Measurements from ENCODE around the gene DNAJC12. TPM values are rescaled to one million over a fixed set of nuclear protein-coding genes. Genes with fewer than 3 reads are reported as not detected.
"Not testable (repeated sequence)": the region's sequence is repeated elsewhere in the genome, so short reads cannot be mapped to it uniquely, and the experiment has no call there.

Gene DNAJC12
- total RNA-seq, 4 donors from 2014 or later = 1.3 to 5.2 (median 2.6) TPM

DNA sequence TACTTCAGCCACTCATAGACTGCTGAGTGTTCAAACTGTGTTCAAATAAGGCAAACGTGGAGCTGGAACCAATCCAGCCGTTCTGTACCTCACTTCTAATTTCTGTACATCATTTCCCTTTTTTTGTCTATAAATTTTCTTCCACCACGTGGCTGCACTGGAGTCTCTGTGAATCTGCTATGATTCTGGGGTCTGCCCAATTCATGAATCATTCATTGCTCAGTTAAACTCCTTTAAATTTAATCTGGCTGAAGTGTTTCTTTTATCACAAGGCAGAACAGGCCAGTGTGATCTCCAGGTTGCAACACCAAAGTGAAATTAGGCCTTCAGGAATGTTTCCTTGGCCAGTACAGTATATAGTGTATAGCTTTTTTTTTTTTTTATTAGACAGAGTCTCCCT, 53.5 kb downstream of the DNAJC12 start:
- TF ChIP-seq, protein P1, sequence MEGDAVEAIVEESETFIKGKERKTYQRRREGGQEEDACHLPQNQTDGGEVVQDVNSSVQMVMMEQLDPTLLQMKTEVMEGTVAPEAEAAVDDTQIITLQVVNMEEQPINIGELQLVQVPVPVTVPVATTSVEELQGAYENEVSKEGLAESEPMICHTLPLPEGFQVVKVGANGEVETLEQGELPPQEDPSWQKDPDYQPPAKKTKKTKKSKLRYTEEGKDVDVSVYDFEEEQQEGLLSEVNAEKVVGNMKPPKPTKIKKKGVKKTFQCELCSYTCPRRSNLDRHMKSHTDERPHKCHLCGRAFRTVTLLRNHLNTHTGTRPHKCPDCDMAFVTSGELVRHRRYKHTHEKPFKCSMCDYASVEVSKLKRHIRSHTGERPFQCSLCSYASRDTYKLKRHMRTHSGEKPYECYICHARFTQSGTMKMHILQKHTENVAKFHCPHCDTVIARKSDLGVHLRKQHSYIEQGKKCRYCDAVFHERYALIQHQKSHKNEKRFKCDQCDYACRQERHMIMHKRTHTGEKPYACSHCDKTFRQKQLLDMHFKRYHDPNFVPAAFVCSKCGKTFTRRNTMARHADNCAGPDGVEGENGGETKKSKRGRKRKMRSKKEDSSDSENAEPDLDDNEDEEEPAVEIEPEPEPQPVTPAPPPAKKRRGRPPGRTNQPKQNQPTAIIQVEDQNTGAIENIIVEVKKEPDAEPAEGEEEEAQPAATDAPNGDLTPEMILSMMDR (IDR thresholded peaks at IDR 0.05) = no peak
- no peak for DNase-seq (ENCODE audit: low spot score)
- peak; percentile 72 for ATAC-seq (ENCODE audit: low FRiP score)

DNA sequence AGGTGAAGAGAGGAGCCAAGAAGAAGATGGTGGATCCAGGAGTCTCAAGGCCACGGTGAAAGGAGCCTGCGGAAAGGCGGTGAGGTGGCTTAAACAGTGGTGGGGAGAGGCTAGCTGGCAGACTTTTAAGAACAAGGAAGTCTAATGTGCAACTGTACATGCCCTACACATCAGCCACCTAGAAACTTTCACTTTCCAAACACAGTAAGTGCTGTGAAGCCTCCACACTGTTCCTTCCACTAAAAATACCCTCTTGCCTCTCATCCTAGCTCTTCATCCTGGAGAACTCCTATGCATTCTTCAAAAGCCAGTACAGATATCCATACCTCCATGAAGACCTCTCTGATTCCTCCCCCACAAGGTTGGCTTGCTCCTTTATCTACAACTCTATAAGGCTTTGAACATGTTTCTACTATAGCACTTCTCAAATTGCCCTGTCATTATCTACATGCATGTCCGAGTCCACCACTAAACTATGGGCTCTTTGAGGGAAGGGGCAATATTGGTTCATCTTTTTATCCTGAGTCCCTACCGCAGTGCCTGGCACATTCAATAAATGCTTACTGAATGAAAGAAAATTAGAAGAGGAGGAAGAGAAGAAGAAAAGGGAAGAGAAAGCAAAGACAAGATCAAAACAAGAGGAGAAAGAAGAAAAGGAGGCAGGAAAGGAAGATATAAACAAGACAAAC, 54.2 kb downstream of the DNAJC12 start:
- TF ChIP-seq, protein P1 (IDR thresholded peaks at IDR 0.05) = no peak
- ATAC-seq (ENCODE audit: low FRiP score) (no peak), DNase-seq (ENCODE audit: low spot score) (no peak)

GRCh38 chr10:67782530-67782929, 55.5 kb downstream of the DNAJC12 start:
- no peak for DNase-seq (ENCODE audit: low spot score)
- TF ChIP-seq, protein P1 (IDR thresholded peaks at IDR 0.05) = no peak
- ATAC-seq (ENCODE audit: low FRiP score) = no peak

DNA sequence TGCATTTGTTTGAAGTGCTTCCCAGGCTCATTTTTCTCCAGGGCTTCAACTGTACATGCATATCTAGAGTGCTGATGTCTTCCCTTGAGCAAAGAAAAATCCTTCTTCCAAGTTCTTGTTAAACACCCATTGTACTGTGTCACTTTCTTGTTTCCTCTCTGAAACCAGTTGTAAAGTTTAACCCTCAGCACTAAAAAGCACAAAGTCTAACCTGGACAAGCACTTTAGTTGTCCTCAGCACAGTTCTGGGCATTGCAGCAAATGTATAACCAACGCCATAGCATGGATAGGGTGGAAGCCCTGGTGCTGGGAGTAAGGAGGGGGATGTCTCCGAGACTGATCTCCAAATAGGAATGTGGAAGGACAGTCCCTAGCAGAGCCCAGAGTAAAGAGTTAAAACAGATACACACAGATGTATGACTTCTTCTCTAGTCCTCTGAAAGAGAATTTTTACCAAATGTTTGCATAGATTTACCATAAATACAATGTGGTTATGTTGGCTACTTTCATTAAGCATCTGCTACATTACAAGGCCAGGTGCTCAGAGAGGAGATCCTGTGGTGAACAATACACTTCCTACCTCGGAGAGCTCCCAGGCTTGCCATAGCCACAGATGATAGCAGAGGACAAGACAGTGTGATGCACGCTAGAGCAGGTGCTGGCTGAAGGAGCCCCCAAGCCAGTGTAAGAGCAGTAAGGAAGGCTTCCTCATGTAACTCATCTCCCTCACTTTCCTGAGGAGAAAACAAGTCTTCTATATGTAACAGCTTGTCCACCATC, 57.0 kb downstream of the DNAJC12 start:
- TF ChIP-seq, protein P1 (IDR thresholded peaks at IDR 0.05) = no peak
- no peak for DNase-seq (ENCODE audit: low spot score)
- ATAC-seq (ENCODE audit: low FRiP score) = no peak

DNA sequence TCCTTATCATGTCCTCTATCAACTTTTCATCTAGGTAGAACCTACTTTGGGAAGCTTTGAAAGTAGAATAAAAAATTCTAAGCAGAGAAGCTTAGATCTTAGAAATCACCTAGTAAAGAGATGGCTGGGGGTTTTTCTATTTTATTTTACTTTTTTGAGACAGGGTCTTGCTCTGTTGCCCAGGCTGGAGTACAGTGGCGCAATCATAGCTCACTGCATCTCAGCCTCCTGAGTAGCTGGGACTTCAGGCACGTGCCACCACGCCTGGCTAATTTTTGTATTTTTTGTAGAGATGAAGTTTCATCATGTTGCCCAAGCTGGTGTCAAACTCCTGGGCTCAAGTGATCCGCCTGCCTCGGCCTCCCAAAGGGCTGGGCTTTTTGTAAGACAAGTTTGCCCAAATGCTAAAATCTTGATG, 57.8 kb downstream of the DNAJC12 start:
- ATAC-seq (ENCODE audit: low FRiP score); DNase-seq (ENCODE audit: low spot score): not testable (repeated sequence)

- TF ChIP-seq, protein P1 (IDR thresholded peaks at IDR 0.05) = no peak
- DNase-seq (ENCODE audit: low spot score) (peak; percentile 45), ATAC-seq (ENCODE audit: low FRiP score) (peak; percentile 74)
These were observed 58.4 kb downstream of the DNAJC12 start for GRCh38 chr10:67779465-67780203.

- no peak for ATAC-seq (ENCODE audit: low FRiP score)
- DNase-seq (ENCODE audit: low spot score) = no peak
- TF ChIP-seq, protein P1 (IDR thresholded peaks at IDR 0.05) = no peak
These were observed 61.6 kb downstream of the DNAJC12 start for GRCh38 chr10:67776371-67776770.

Data from omental fat pad (tissue), 4 donors.